Brain microvascular endothelial cell (primary cell): ENCODE measurements around the gene TMEM198.

Source experiments
- DNase-seq: peaks from one replicate; pipeline ENCODE4 v3.0.0-alpha.2; 2020
- H3K27ac ChIP-seq: fragments of 250-450 bp; sonication (Bioruptor Pico); 2 replicates; pipeline ENCODE4 v1.5.1; 2020; ENCODE audit warnings: mild to moderate bottlenecking, moderate library complexity
- H3K27me3 ChIP-seq: fragments of 250-450 bp; sonication (Bioruptor Pico); replicated peaks from 2 replicates; pipeline ENCODE4 v1.5.1; 2020; ENCODE audit warnings: mild to moderate bottlenecking
- H3K36me3 ChIP-seq: fragments of 250-450 bp; sonication (Bioruptor Pico); replicated peaks from 2 replicates; pipeline ENCODE4 v1.5.1; 2020; ENCODE audit warnings: mild to moderate bottlenecking
- H3K4me3 ChIP-seq: 2 replicates; pipeline ENCODE4 v1.5.1; 2011; ENCODE audit warnings: low read depth, mild to moderate bottlenecking, control low read depth, low read length, moderate library complexity
- CTCF ChIP-seq: IDR thresholded peaks from 2 replicates; pipeline ENCODE4 v1.5.1; 2011; ENCODE audit warnings: low read depth, mild to moderate bottlenecking, moderate library complexity, low read length, control low read depth, inconsistent platforms; ENCODE audit errors: missing control alignments
- in situ Hi-C: cut with HindIII; loops from 2 replicates; pipeline ENCODE4 v1.10.0; 2017; ENCODE audit warnings: low sequenced_read_pairs, low pct_ligation_motif_present

Gene TMEM198

GRCh38 chr2:219514836-219515235 lies 29.0 kb upstream of the TMEM198 start:
- in situ Hi-C loops, result no loop called here
- Histone ChIP-seq H3K4me3 (no peak overlapping the region), H3K27me3 (peaks cover 71% of the 10 kb centered on the region), H3K27ac (no peak overlapping the region), H3K36me3 (no peaks in the 10 kb centered on the region)
- DNase-seq, result no peak
- no peak for TF ChIP-seq CTCF

- H3K36me3 ChIP-seq, result no peaks in the 10 kb centered on the region
- H3K27ac ChIP-seq, result no peak overlapping the region
- in situ Hi-C loops, result no loop called here
- no peak for DNase-seq
- peaks cover 62% of the 10 kb centered on the region for H3K27me3 ChIP-seq
- no peak overlapping the region for H3K4me3 ChIP-seq
- TF ChIP-seq CTCF, result no peak
Measured at GRCh38 chr2:219515874-219516629, 27.8 kb upstream of the TMEM198 start.

GRCh38 chr2:219516888-219517287 lies 26.9 kb upstream of the TMEM198 start:
- in situ Hi-C loops, result no loop called here
- H3K27me3 ChIP-seq, result peaks cover 56% of the 10 kb centered on the region
- H3K36me3 ChIP-seq, result no peaks in the 10 kb centered on the region
- no peak overlapping the region for H3K4me3 ChIP-seq
- DNase-seq, result no peak
- H3K27ac ChIP-seq, result no peak overlapping the region
- TF ChIP-seq CTCF, result no peak

- no peak overlapping the region for H3K4me3 ChIP-seq
- no peak overlapping the region for H3K27ac ChIP-seq
- H3K27me3 ChIP-seq, result peaks cover 44% of the 10 kb centered on the region
- H3K36me3 ChIP-seq, result no peaks in the 10 kb centered on the region
- DNase-seq, result no peak
- in situ Hi-C loops, result no loop called here
- TF ChIP-seq CTCF, result no peak
Measured at GRCh38 chr2:219517954-219518778, 25.7 kb upstream of the TMEM198 start.

- no peak for TF ChIP-seq CTCF
- H3K4me3 ChIP-seq, result no peak overlapping the region
- no peaks in the 10 kb centered on the region for H3K36me3 ChIP-seq
- no peak overlapping the region for H3K27ac ChIP-seq
- in situ Hi-C loops, result no loop called here
- DNase-seq, result no peak
- H3K27me3 ChIP-seq, result peaks cover 31% of the 10 kb centered on the region
Measured at GRCh38 chr2:219519526-219519916, 24.3 kb upstream of the TMEM198 start.
